ENCODE measurements around the gene NRAP.

NRAP gene, protein sequence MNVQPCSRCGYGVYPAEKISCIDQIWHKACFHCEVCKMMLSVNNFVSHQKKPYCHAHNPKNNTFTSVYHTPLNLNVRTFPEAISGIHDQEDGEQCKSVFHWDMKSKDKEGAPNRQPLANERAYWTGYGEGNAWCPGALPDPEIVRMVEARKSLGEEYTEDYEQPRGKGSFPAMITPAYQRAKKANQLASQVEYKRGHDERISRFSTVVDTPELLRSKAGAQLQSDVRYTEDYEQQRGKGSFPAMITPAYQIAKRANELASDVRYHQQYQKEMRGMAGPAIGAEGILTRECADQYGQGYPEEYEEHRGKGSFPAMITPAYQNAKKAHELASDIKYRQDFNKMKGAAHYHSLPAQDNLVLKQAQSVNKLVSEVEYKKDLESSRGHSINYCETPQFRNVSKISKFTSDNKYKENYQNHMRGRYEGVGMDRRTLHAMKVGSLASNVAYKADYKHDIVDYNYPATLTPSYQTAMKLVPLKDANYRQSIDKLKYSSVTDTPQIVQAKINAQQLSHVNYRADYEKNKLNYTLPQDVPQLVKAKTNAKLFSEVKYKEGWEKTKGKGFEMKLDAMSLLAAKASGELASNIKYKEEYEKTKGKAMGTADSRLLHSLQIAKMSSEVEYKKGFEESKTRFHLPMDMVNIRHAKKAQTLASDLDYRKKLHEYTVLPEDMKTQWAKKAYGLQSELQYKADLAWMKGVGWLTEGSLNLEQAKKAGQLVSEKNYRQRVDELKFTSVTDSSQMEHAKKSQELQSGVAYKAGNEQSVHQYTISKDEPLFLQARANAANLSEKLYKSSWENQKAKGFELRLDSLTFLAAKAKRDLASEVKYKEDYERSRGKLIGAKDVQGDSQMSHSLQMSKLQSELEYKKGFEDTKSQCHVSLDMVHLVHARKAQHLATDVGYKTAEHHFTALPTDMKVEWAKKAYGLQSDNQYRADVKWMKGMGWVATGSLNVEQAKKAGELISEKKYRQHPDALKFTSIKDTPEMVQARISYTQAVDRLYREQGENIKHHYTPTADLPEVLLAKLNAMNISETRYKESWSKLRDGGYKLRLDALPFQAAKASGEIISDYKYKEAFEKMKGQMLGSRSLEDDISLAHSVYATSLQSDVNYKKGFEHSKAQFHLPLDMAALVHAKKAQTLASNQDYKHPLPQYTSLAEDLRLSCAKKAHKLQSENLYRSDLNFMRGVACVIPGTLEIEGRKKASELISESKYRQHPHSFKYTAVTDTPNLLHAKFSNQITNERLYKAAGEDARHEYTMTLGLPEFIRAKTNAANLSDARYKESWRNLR (N-terminal part only)

GRCh38 chr10:113663908-113664307 is at the start of gene NRAP:
Gene NRAP, minus strand, starts transcription at chr10:113664041. Its CDS starts 159 bp downstream, at chr10:113663882.
- DNase-seq (ENCODE audit: low read depth) = no peak

DNA sequence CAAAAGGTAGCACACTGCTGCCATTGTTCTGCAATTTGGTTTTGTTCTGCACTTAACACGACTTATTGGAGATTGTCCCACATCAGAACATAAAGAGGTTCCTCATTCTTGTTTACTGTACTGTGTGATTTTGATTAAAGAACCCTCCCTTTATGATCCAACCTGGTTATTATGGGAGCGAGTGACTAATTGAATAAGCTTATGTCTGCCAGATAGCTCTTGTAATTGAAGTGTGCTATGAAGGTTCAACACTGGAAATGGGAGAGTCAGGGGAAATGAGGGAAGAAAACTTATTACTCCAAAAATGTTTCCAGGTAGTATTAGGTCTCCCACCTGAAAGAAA is 49.8 kb upstream of the NRAP start:
- DNase-seq (ENCODE audit: low read depth) = no peak

DNA sequence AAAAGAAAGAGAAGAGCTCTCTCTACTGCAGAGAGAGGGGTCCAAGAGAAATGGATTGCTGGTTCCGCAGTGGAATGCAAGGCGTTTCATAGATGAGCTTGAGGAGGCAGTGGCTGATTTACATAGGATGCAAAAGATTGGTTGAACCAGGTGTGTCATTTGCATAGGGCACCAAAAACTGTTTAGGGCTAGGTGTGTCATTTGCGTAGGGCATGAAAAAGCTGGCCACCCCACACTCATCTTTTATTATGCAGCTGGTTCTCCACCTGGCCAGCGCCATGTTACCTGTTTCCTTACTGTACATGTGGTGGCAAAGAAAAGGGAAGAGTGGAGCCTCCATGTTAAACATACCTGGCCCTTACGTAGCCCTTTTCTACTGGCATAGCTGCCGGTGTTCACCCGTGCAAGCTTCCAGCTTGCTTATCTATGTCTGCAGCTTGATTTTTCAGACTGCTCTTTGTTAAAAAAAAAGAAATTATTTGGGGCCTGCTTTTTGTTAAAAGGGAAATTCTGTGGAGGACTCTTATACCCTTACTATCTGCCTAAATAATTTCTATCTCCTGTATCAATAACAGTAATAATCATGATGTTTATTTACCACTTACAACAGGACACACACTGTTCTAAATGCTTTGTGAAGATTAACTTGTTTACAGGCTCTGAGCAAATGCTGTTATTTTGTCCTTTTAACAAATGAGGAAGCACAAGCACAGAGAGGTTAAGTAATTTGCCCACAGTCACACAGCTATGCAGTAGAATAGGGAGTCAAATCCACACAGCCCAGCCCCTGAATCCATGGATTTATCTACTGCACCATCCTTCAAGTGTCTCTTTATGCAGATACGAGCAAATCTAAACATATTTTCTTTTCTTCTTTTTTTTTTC is 49.2 kb upstream of the NRAP start:
- DNase-seq (ENCODE audit: low read depth) = no peak

DNA sequence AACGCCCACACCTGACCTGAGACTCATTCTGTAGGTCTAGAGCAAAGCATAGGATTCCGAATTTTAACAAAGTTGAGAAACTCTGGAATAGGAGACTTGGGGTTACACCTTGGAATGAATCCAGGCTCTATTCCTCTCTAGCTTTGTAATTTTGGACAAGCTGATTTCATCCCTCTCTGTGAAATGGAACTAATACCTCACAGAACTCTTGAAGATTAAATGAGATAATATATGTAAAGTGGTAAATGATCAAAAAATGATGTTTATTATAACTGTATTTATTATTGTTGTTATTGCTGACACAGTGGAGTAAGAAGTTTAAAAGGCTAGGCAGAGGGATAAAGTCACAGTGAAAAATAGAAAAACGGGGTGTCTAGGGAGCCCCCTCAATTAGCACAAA is 48.2 kb upstream of the NRAP start:
- no peak for DNase-seq (ENCODE audit: low read depth)

GRCh38 chr10:113711142-113711541 is 47.3 kb upstream of the NRAP start:
- DNase-seq (ENCODE audit: low read depth) = no peak

- no peak for DNase-seq (ENCODE audit: low read depth)
These were observed 45.5 kb upstream of the NRAP start for GRCh38 chr10:113709221-113709838.

DNA sequence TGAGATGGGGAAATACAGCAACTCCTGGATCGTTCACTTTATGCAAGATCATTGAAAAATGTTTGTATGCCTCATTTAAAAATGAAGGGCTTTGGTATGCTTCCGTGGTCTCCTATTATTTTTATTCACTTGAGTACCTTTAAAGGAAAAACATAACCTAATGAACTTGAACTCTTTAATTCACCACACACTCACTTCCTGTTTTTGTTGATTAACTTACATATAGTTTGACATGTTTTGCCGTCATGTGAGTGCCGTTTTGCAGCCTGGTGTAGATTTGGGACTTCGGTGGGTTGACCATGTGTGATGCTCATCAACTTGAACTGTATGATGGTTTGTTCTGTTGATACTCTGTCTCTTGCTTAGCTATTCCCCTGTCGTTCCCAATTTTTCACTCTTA is 44.8 kb upstream of the NRAP start:
- no peak for DNase-seq (ENCODE audit: low read depth)

DNA sequence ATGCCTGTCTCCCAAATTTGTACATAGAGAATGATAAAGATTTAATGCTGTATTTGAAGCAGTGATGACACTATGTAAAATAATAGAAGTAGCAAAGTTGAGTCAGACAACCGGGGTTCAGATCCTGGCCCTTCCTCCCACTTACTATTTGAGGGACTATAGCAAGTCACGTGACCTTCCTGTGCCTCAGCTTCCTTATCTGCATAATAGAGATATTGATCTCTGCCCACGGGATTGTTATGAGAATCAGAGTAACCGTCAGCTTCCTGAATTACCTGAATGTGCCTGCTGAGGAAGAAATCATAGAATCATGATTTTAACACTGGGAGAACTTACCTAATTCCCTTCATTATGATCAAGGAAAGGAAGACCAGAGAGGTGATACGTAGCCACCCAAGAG is 42.8 kb upstream of the NRAP start:
- no peak for DNase-seq (ENCODE audit: low read depth)

DNA sequence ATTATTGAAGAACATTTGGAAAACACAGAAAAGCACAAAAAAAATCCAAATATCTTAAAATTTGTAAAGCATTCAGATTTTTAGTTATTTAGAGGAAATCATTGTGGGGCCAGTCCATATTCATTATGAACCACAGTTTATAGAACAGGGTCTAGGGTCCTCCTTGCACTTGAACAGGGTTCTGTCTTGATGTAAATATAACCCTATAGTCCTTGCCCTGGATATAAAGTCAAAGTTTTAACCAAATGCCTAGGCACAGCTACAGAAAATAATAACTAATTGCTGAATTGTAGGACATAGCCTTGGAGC is 41.5 kb upstream of the NRAP start:
- DNase-seq (ENCODE audit: low read depth) = no peak

GRCh38 chr10:113704637-113705343 is 40.9 kb upstream of the NRAP start:
- no peak for DNase-seq (ENCODE audit: low read depth)

DNA sequence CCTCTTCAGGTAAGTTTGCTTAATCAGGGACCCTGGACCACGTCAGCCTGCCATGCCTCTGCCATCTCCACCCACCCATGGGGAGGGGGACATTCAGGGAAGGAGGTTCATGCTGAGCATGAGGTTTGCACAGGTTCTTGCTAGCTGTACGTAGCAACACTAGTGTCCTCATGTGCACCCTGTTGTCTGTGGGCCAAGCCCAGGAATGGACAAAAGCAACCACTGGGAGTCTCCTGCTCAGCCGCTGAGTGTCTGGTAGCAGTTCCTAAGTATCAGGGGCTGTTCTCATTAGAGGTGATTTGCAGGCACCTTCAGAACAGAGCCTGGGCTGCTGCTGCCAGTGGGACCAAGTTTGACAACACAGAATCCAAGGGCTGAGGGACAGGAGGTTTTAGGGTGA is 33.8 kb upstream of the NRAP start:
- no peak for DNase-seq (ENCODE audit: low read depth)

DNA sequence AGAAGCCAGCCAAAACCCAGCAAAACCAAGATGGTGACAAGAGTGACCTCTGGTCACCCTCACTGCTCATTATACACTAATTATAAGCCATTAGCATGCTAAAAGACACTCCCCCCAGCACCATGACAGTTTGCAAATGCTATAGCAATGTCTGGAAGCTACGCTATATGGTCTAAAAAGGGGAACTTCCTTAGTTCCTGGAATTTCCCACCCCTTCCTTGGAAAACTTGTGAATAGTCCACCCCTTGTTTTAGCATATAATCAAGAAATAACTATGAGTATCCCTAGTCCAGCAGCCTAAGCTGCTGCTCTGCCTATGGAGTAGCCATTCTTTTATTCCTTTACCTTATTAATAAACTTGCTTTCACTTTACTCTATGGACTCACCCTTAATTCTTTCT is 31.9 kb upstream of the NRAP start:
- DNase-seq (ENCODE audit: low read depth) = no peak

DNA sequence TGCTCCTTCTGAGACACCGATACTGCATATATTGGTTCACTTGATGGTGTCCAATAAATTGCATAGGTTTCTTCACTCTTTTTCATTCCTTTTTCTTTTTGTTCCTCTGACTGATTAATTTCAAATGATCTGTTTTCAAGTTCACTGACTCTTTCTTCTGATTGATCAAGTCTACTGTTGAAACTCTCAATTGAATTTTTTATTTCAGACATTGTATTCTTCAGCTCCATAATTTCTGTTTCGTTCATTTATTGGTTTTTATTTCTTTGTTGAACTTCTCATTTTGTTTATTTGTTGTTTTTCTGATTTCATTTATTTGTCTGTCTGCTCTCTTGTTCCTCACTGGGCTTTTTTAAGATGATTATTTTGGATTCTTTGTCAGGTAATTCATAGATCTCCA is 29.5 kb upstream of the NRAP start:
- DNase-seq (ENCODE audit: low read depth) = no peak

DNA sequence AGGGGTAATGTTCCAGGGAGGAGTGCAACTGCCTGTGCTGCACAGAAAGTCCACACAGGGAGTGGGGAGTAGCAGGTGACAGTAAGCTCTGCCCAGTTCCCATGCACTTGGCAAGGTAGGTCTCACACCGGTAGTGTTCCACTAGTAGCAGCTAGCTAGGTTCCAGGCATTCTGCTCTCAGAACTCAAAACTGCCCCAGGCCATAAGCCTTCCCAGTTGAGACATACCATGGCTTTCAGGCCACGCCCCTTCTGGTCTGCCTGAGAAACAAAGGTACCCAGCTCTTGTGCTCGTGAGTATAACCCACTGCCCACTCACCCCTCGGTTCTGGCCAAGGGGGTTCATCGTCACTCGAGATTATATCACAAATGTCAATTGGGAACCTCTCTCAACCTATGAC is 28.4 kb upstream of the NRAP start:
- no peak for DNase-seq (ENCODE audit: low read depth)

GRCh38 chr10:113691381-113691780 is 27.5 kb upstream of the NRAP start:
- no peak for DNase-seq (ENCODE audit: low read depth)

DNA sequence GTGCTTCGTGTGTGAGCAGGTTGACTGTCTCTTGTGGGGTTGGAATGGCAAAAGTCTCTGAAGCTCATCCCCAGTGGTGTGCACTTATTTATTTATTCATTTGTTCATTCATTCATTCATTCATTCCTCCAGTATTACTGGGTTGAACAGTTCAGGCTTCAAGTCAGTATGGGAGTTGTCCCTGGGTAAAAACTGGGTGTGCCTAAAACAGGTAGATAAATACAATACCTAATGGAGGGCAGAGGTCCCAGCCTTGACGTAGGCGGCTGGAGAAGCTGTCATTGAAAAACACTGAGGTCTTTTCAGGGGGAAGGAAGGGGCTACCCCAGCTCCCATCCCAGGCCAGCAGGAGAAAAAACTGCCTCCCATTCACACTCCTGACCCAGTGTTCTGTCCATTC is 26.9 kb upstream of the NRAP start:
- no peak for DNase-seq (ENCODE audit: low read depth)

GRCh38 chr10:113689574-113689973 is 25.7 kb upstream of the NRAP start:
- DNase-seq (ENCODE audit: low read depth) = no peak

GRCh38 chr10:113689057-113689456 is 25.2 kb upstream of the NRAP start:
- no peak for DNase-seq (ENCODE audit: low read depth)

DNA sequence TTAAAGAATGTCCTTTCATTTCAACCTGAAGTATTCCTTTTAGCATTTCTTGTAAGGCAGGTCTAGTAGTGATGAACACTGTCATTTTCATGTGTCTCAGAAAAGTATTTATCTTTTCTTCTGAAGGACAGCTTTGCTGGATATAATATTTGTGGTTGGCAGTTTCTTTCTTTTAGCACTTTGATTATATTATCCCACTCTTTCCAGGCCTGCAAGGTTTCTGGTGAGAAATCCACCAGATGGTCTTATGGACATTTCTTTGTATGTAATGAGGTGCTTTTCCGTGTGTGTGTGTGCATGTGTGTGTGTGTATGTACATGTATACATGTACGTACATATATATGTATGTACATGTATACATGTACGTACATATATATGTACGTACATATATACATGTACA is 23.2 kb upstream of the NRAP start:
- no peak for DNase-seq (ENCODE audit: low read depth)

DNA sequence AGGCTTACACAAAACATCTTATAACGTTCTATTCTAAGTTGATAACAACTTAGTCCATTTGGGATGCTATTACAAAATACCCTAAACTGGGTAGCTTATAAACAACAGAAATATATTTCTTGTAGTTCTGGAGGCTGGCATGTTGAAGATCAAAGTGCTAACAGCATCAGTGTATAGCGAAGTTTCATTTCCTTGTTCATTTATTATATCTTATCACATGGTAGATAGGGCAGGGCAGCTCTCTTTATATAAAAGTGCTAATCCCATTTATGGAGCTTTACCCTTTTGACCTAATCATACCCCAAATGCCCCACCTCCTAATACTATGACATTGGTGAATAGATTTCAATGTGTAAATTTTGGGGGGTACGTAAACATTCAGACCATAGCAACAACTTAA is 22.2 kb upstream of the NRAP start:
- no peak for DNase-seq (ENCODE audit: low read depth)

DNA sequence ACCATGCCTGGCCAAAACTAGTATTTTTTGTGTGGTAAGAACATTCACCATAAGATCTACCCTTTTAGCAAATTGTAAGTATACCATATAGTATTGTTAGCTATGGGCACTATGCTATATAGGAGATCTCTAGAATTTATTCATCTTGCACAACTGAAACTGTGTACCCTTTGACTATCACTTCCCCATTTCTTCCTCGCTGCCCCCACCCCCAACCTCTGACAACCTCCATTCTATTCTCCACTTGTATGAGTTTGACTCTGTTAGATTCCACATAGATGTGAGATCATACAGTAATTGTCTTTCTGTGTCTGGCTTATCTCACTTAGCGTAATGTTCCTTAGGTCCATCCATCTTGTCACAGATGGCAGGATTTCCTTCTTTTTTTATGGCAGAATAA is 19.5 kb upstream of the NRAP start:
- DNase-seq (ENCODE audit: low read depth) = no peak

Data from stimulated activated CD8-positive, alpha-beta memory T cell treated with anti-CD3 and anti-CD28 coated beads, Interleukin-12 subunit alpha, Interleukin-12 subunit beta, amount 100 ng/mL, for 4 hours (primary cell).